Activated CD4-positive, alpha-beta T cell treated with anti-CD3 and anti-CD28 coated beads, Interleukin-2, amount 50 U/mL, for 48 hours (primary cell): Measurements from ENCODE around the gene NR1D1.

ENCODE experiments used
- DNase-seq, 2 experiments: peaks; one replicate each; pipeline ENCODE4 v3.0.0-alpha.2; 2020

Gene NR1D1

GRCh38 chr17:40061609-40062038 lies 38.8 kb downstream of the NR1D1 start:
- DNase-seq: no peak

DNA sequence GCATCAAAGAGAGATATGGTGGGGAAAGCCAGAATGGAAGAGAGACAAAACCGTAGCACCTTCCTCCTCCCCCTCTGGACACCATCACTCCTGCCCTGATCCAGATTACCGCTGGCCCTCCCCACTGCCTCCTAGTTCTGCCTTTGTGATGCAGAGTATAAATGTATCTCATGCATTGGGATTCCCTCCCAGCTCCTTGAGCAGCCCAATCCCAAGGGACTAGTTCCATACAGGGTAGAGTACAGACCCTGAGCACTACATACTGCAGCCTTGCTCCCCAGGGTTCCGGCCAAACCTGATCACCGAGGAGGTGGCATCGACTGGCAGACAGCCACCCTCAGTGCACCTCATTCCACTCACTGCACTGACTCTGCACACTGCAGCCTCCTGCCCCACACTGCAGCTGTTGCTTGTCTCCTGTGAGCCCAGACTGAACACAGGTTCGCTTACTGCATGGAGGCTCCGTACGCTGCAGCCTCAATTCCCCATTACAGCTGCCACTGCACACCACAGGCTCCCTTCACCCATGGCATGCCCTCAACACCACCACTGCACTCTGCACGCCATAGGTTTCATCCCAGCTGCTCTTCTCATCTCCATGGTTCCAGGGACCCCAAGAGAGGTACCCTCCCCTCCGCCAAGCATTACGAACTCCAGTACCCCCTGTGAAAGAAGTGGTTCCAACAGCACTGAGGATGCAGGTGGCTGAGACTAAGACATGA lies 39.3 kb downstream of the NR1D1 start:
- DNase-seq: no peak

DNA sequence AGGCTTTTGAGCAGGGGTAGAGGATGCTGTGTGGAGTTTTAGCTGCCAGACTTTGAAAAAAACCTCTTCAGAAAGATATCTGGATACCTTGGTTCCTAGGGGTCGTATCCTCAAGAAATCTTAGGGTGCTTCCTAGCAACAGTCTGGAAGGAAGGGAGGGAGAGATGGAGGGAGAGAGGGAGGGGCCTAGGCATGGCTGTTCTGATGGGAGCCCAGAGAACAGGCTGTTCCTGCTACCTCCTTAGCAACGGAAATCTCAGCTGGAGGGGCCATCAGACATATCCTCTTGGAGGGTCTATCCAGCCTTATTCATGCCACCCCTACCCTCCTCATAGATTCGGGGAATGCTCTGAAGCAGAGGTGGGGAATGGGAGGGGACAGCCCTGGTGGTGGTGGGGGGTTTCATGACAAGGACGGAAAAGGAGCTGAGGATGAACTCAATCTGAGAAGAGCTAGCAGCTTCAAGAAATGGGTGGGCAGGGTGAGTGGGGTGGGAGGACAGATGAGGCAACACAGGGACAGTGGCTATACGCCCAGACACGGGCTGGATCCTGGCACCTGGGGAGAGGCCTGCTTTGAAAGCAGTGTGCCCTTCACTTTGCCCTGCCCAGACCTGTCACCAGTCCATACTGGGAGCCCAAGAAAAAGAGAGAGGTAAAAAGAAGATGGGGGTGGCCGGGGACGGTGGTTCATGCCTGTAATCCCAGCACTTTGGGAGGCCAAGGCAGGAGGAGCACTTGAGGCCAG lies 40.5 kb downstream of the NR1D1 start:
- DNase-seq: no peak

DNA sequence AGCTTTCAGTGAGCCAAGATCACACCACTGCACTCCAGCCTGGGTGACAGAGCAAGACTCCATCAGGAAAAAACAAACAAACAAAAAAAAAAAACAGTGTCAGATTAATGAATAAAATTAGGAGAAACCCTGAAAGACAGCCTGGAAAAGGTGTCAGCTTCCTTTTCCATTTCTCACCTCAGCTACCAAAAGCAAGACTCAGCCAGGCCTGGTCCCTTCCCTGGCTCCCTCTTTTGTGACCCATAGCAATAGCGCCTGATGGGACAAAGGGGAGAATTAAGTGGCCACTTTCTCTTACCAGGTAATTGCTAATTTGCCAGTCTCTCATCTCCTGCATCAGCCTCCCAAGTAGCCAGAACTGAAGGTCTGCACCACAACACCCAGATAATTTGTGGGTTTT lies 41.5 kb downstream of the NR1D1 start:
- DNase-seq: no peak

GRCh38 chr17:40058186-40058784 lies 42.1 kb downstream of the NR1D1 start:
- DNase-seq: no peak

GRCh38 chr17:40056379-40057015 lies 43.9 kb downstream of the NR1D1 start:
- no peak for DNase-seq
